ENCODE results near the gene CLASP1. TPM values are rescaled to one million over a fixed set of nuclear protein-coding genes. Genes with fewer than 3 reads are reported as not detected.

The CLASP1 gene
- total and polyA plus RNA-seq, 2 of the 8 experiments (the other 6 are each of a cell fraction or from before 2014, with no cell fraction given): 7.3 to 53.9 TPM

GRCh38 chr2:121698318-121698930 is 49.2 kb upstream of the CLASP1 start:
- Histone ChIP-seq H4K8ac (ENCODE audit: extremely low read depth, insufficient read depth, low read length) (no peak overlapping the region; the same call in 1 of the 2 replicates), H3K27ac (ENCODE audit: low read depth, low read length) (no peak overlapping the region), H3K4me2 (ENCODE audit: insufficient read depth in 1 of 2, low read depth in 2 of 2, low read length in 2 of 2) (no peak overlapping the region), H3K79me2 (ENCODE audit: control insufficient read depth in 1 of 2, insufficient read depth in 2 of 2, low read length in 2 of 2) (no peaks in the 10 kb centered on the region), H4K91ac (replicated peaks; ENCODE audit: insufficient read length, low read length) (no peak overlapping the region), H4K5ac (ENCODE audit: insufficient read length, low read depth, low read length) (no peak overlapping the region), H4K20me1 (replicated peaks in 1 of 2; ENCODE audit: control insufficient read depth in 1 of 2, insufficient read depth in 2 of 2, low read length in 2 of 2) (no peaks in the 10 kb centered on the region), H3K9ac (replicated peaks in 1 of 4; ENCODE audit: extremely low read depth in 1 of 4, low read depth in 3 of 4, low read length in 3 of 4) (no peak overlapping the region), H3K79me1 (ENCODE audit: low read depth, low read length) (no peaks in the 10 kb centered on the region), H3K4ac (replicated peaks; ENCODE audit: insufficient read length, low read depth, low read length) (no peak overlapping the region), H3K27me3 (replicated peaks in 1 of 4; ENCODE audit: control insufficient read depth in 3 of 4, extremely low read depth in 1 of 4, insufficient read depth in 3 of 4, low read length in 3 of 4) (no peaks in the 10 kb centered on the region), H3K23me2 (ENCODE audit: low read depth, low read length) (no peaks in the 10 kb centered on the region), H2BK120ac (replicated peaks; ENCODE audit: low read depth, low read length) (no peak overlapping the region), H2AFZ (ENCODE audit: low read length) (no peak overlapping the region), H3K14ac (ENCODE audit: insufficient read length) (no peak overlapping the region), H3K4me3 (ENCODE audit: extremely low read depth in 1 of 4, insufficient read depth in 2 of 4, low read depth in 3 of 4, low read length in 4 of 4) (no peak overlapping the region), H2AK5ac (ENCODE audit: low read depth, low read length) (no peak overlapping the region), H3K56ac (replicated peaks; ENCODE audit: insufficient read length, low read depth, low read length) (no peak overlapping the region), H2BK20ac (ENCODE audit: low read length) (no peak overlapping the region), H2BK12ac (ENCODE audit: low read depth, low read length) (0 out of 2 replicates have a peak overlapping the region, but pooled peaks have one; percentile 5), H2BK15ac (ENCODE audit: low read length) (0 out of 2 replicates have a peak overlapping the region, but pooled peaks have one; percentile 61), H3K36me3 (ENCODE audit: control insufficient read depth in 2 of 4, insufficient read depth in 4 of 4, low read length in 3 of 4) (no peaks in the 10 kb centered on the region), H2BK5ac (ENCODE audit: low read depth, low read length) (no peak overlapping the region), H3K23ac (ENCODE audit: insufficient read length) (no peak overlapping the region), H3K9me3 (ENCODE audit: insufficient read depth in 2 of 2, low read depth in 1 of 2, low read length in 1 of 2) (no peaks in the 10 kb centered on the region), H3K4me1 (replicated peaks in 1 of 4; ENCODE audit: control insufficient read depth in 3 of 4, insufficient read depth in 4 of 4, low read length in 3 of 4) (peaks cover 0 to 10% (median 6%) of the 10 kb centered on the region in 4 experiments; a peak in 3 of 7 replicates), H3K18ac (ENCODE audit: extremely low read depth, low read length) (no peak overlapping the region)
- FAIRE-seq (no peak), DNase-seq (ENCODE audit: low read depth in 1 of 2, low spot score in 2 of 2) (no peak)
- ChIA-PET CTCF (ENCODE audit: partially characterized antibody) (interaction anchor here (0.7 to 1.2 kb wide), 2 partner anchors 11 to 50 kb away, joined by 3 to 4 read pairs; no protein-coding TSS in a partner anchor), POLR2A (ENCODE audit: partially characterized antibody) (interaction anchor here (0.7 to 5.3 kb wide), 3 partner anchors 15 to 168 kb away, joined by 3 to 20 read pairs (median 4); partner anchors contain the start of gene RNU4ATAC)
- WGBS, 2 experiments (ENCODE audit: extremely low coverage in 1 of 2, insufficient coverage in 1 of 2, insufficient read length in 1 of 2, insufficient replicate concordance in 2 of 2, low coverage in 1 of 2, low lambda C conversion rate in 2 of 2, missing lambda C conversion rate in 1 of 2): 90 to 100% methylated on average over 2 to 11 of the region's 11 CpGs
- TF ChIP-seq BCL11A (IDR thresholded peaks at IDR 0.05; ENCODE audit: low read depth in 2 of 2, low read length in 2 of 2): no peak
- no peak for TF ChIP-seq NANOG (IDR thresholded peaks at IDR 0.05; ENCODE audit: insufficient read depth, low read depth, low read length, poor library complexity, severe bottlenecking)
- TF ChIP-seq JUN (IDR thresholded peaks at IDR 0.05; ENCODE audit: low read depth, low read length): no peak
- TF ChIP-seq SUZ12 (IDR thresholded peaks at IDR 0.05; ENCODE audit: low read length): no peak
- TF ChIP-seq CHD1 (IDR thresholded peaks at IDR 0.05; ENCODE audit: low read depth, low read length): no peak
- TF ChIP-seq RNF2 (IDR thresholded peaks at IDR 0.05; ENCODE audit: borderline replicate concordance, low read depth, low read length, missing control alignments, poor library complexity, severe bottlenecking): no peak

All from H1 (cell line).